NCI-H128 (cell line): ENCODE measurements around the gene TWNK.
"Not testable (repeated sequence)": the region's sequence is repeated elsewhere in the genome, so short reads cannot be mapped to it uniquely, and the experiment has no call there.

ENCODE experiments used
- DNase-seq: peaks from one replicate; lab custom pipeline; 2025; ENCODE audit not compliant: unreplicated experiment; lab: John Stamatoyannopoulos, UW

TWNK gene

GRCh38 chr10:100972904-100973535, 14.3 kb upstream of the TWNK start:
- DNase-seq: no peak

GRCh38 chr10:100975397-100975796, 11.9 kb upstream of the TWNK start:
- not testable (repeated sequence) for DNase-seq

- DNase-seq: no peak
Measured at GRCh38 chr10:100976906-100977305, 10.4 kb upstream of the TWNK start.

- DNase-seq: no peak
Measured at GRCh38 chr10:100977436-100977835, 9.9 kb upstream of the TWNK start.

- DNase-seq: no peak
Measured at GRCh38 chr10:100978121-100978900, 9.0 kb upstream of the TWNK start.

- no peak for DNase-seq
Measured at GRCh38 chr10:100978901-100979195, 8.5 kb upstream of the TWNK start.

GRCh38 chr10:100979791-100980272, 7.5 kb upstream of the TWNK start:
- no peak for DNase-seq

GRCh38 chr10:100980311-100980710, 7.0 kb upstream of the TWNK start:
- no peak for DNase-seq

- no peak for DNase-seq
Measured at GRCh38 chr10:100980711-100981110, 6.6 kb upstream of the TWNK start.

GRCh38 chr10:100981178-100981772, 6.1 kb upstream of the TWNK start:
- no peak for DNase-seq

GRCh38 chr10:100982916-100983830, 4.2 kb upstream of the TWNK start:
- DNase-seq: no peak

- no peak for DNase-seq
Measured at GRCh38 chr10:100983868-100984671, 3.3 kb upstream of the TWNK start.

- DNase-seq: no peak
Measured at GRCh38 chr10:100984672-100985177, 2.6 kb upstream of the TWNK start.

GRCh38 chr10:100985336-100985735, 2.0 kb upstream of the TWNK start:
- DNase-seq: no peak

GRCh38 chr10:100986623-100986951, 756 bp upstream of the TWNK start:
- DNase-seq: no peak

- no peak for DNase-seq
Measured at GRCh38 chr10:100987685-100988049, 324 bp downstream of the TWNK start.

- DNase-seq: no peak
Measured at GRCh38 chr10:100988166-100988565, 823 bp downstream of the TWNK start.

- DNase-seq: no peak
Measured at GRCh38 chr10:100989088-100989487, 1.7 kb downstream of the TWNK start.

- DNase-seq: no peak
Measured at GRCh38 chr10:100993986-100994708, 6.8 kb downstream of the TWNK start.

- no peak for DNase-seq
Measured at GRCh38 chr10:100995181-100995580, 7.8 kb downstream of the TWNK start.
